ENCODE measurements around the gene PAQR5.
"Not testable (repeated sequence)": the region's sequence is repeated elsewhere in the genome, so short reads cannot be mapped to it uniquely, and the experiment has no call there.

Gene PAQR5

GRCh38 chr15:69358850-69359249, 60.1 kb downstream of the PAQR5 start:
- DNase-seq: no peak

- peak; percentile 36 for DNase-seq
Observed at GRCh38 chr15:69359722-69360121, 61.0 kb downstream of the PAQR5 start.

- DNase-seq: no peak
Observed at GRCh38 chr15:69360642-69361041, 61.9 kb downstream of the PAQR5 start.

- DNase-seq: no peak
Observed at GRCh38 chr15:69367236-69367635, 68.5 kb downstream of the PAQR5 start.

GRCh38 chr15:69369631-69370030, 70.9 kb downstream of the PAQR5 start:
- DNase-seq: no peak

- DNase-seq: no peak
Observed at GRCh38 chr15:69373406-69373805, 74.7 kb downstream of the PAQR5 start.

GRCh38 chr15:69375151-69375790, 76.6 kb downstream of the PAQR5 start:
- DNase-seq: peak; percentile 36

GRCh38 chr15:69377216-69377970, 78.7 kb downstream of the PAQR5 start:
- no peak for DNase-seq

GRCh38 chr15:69380100-69380725, 81.5 kb downstream of the PAQR5 start:
- DNase-seq: no peak

- no peak for DNase-seq
Observed at GRCh38 chr15:69380726-69381105, 82.0 kb downstream of the PAQR5 start.

GRCh38 chr15:69382176-69382575, 83.5 kb downstream of the PAQR5 start:
- DNase-seq: not testable (repeated sequence)

GRCh38 chr15:69384066-69384465, 85.4 kb downstream of the PAQR5 start:
- DNase-seq: not testable (repeated sequence)

GRCh38 chr15:69384626-69385598, 86.2 kb downstream of the PAQR5 start:
- DNase-seq: no peak

GRCh38 chr15:69385831-69386230, 87.1 kb downstream of the PAQR5 start:
- no peak for DNase-seq

- no peak for DNase-seq
Observed at GRCh38 chr15:69386284-69386683, 87.6 kb downstream of the PAQR5 start.

- no peak for DNase-seq
Observed at GRCh38 chr15:69388260-69388705, 89.6 kb downstream of the PAQR5 start.

- no peak for DNase-seq
Observed at GRCh38 chr15:69389426-69389825, 90.7 kb downstream of the PAQR5 start.

- no peak for DNase-seq
Observed at GRCh38 chr15:69390575-69390974, 91.9 kb downstream of the PAQR5 start.

- DNase-seq: no peak
Observed at GRCh38 chr15:69391046-69391757, 92.5 kb downstream of the PAQR5 start.

GRCh38 chr15:69392352-69392751, 93.6 kb downstream of the PAQR5 start:
- no peak for DNase-seq

GRCh38 chr15:69393831-69394491, 95.2 kb downstream of the PAQR5 start:
- DNase-seq: no peak
